Gastrocnemius medialis (tissue), 4 donors: ENCODE results near the gene GNPNAT1. TPM values are rescaled to one million over a fixed set of nuclear protein-coding genes. Genes with fewer than 3 reads are reported as not detected.

Source experiments
- ATAC-seq, 2 donors: fragments of 150-250 bp; one replicate each; pipeline ENCODE4 v1.9.1; 2016
- DNase-seq, 2 donors: peaks; one replicate each; pipeline ENCODE4 v3.0.0-alpha.2; 2019
- H3K27ac ChIP-seq, 4 donors: fragments of 200-600 bp; sonication (generic); 1 replicate in 1 of 4; 2 replicates in 3 of 4; pipeline ENCODE4 v1.5.1; 2016 to 2018; ENCODE audit warnings: mild to moderate bottlenecking in 2 of 4, moderate library complexity in 1 of 4
- H3K27me3 ChIP-seq, 3 donors: fragments of 200-600 bp; sonication (generic) in 2 of 3; 1 replicate in 1 of 3; 2 replicates in 2 of 3; pipeline versions ENCODE4 v1.5.1 to v1.6.0; 2016 to 2019; ENCODE audit warnings: mild to moderate bottlenecking in 1 of 3, moderate library complexity in 1 of 3
- H3K36me3 ChIP-seq, 2 donors: fragments of 200-600 bp; sonication (generic) in 1 of 2; one replicate each; pipeline ENCODE4 v1.5.1; 2017 to 2018
- H3K4me1 ChIP-seq, 2 donors: fragments of 200-600 bp; sonication (generic) in 1 of 2; one replicate each; pipeline ENCODE4 v1.5.1; 2016 to 2017; ENCODE audit warnings: mild to moderate bottlenecking in 2 of 2
- H3K4me3 ChIP-seq, 4 donors: fragments of 200-600 bp; sonication (generic) in 3 of 4; 1 replicate in 1 of 4; 2 replicates in 3 of 4; pipeline ENCODE4 v1.5.1; 2016 to 2019; ENCODE audit warnings: mild to moderate bottlenecking in 2 of 4
- H3K9me3 ChIP-seq, 3 donors: fragments of 200-600 bp; sonication (generic) in 2 of 3; 1 replicate in 1 of 3; 2 replicates in 2 of 3; pipeline ENCODE4 v1.5.1; 2016 to 2019
- CTCF ChIP-seq, 5 experiments: fragments of 450-650 bp in 3 of 5; fragments of 200-600 bp in 2 of 5; sonication (generic) in 2 of 5; IDR thresholded peaks in 4 of 5; conservative IDR thresholded peaks in 1 of 5; 1 replicate in 4 of 5; 2 replicates in 1 of 5; pipeline ENCODE4 v1.5.1; 2016 to 2019; ENCODE audit warnings: antibody characterized with exemption in 5 of 5, mild to moderate bottlenecking in 3 of 5, moderate library complexity in 3 of 5
- POLR2A ChIP-seq, 2 donors: fragments of 450-650 bp; IDR thresholded peaks; one replicate each; pipeline ENCODE4 v1.6.1; 2017; ENCODE audit warnings: antibody characterized with exemption in 2 of 2, mild to moderate bottlenecking in 2 of 2, moderate library complexity in 2 of 2
- in situ Hi-C, 4 donors: fragments of 200-750 bp; cut with MboI; loops; one replicate each; pipeline versions ENCODE4 v1.15.0 to v1.8.0; 2017; ENCODE audit warnings: low sequenced_read_pairs in 4 of 4
- intact Hi-C: fragments of 100-400 bp; cut with DNase I; formaldehyde crosslinking; loops from one replicate; pipeline ENCODE4 v1.15.1; 2023; ENCODE audit warnings: low total_unique reads
- total RNA-seq, 4 donors: library from RNA; depleted of rRNA; stranded (reverse); fragments of >200 nt; gene quantifications; one replicate each; pipeline versions ENCODE4 v1.1.0 to v1.2.3, GENCODE V29; 2016

Gene GNPNAT1
- total RNA-seq, 4 donors from 2014 or later: 10.0 to 19.4 (median 12.4) TPM

GRCh38 chr14:52797653-52798052 lies 6.2 kb upstream of the GNPNAT1 start:
- H3K9me3 ChIP-seq: no peaks in the 10 kb centered on the region
- no peaks in the 10 kb centered on the region for H3K27me3 ChIP-seq
- DNase-seq: no peak
- no peak for TF ChIP-seq POLR2A (IDR thresholded peaks at IDR 0.05)
- TF ChIP-seq CTCF (IDR thresholded peaks at IDR 0.05 in 4 of 5, conservative IDR thresholded peaks at IDR 0.05 in 1 of 5): no peak
- ATAC-seq: no peak
- H3K36me3 ChIP-seq: no peaks in the 10 kb centered on the region
- in situ Hi-C loops (no loop called here), intact Hi-C loops (no loop called here)
- H3K27ac ChIP-seq: no peak overlapping the region
- H3K4me3 ChIP-seq: no peak overlapping the region
- no peaks in the 10 kb centered on the region for H3K4me1 ChIP-seq

GRCh38 chr14:52793061-52793460 lies 1.7 kb upstream of the GNPNAT1 start:
- no peak overlapping the region for H3K27ac ChIP-seq
- TF ChIP-seq CTCF (IDR thresholded peaks at IDR 0.05 in 4 of 5, conservative IDR thresholded peaks at IDR 0.05 in 1 of 5) (no peak), POLR2A (IDR thresholded peaks at IDR 0.05) (no peak)
- peaks cover 18% of the 10 kb centered on the region in 2 donors for H3K4me1 ChIP-seq
- H3K27me3 ChIP-seq: no peaks in the 10 kb centered on the region
- no peaks in the 10 kb centered on the region for H3K36me3 ChIP-seq
- no peak for DNase-seq
- in situ Hi-C loops: no loop called here
- no peak for ATAC-seq
- H3K9me3 ChIP-seq: no peaks in the 10 kb centered on the region
- intact Hi-C loops: loop anchor here (5.0 kb wide), 1 partner anchor 86 kb away; the partner anchor contains the start of gene PSMC6
- no peak overlapping the region for H3K4me3 ChIP-seq

- peak overlapping the region; percentile 87 to 90 (median 88) for H3K27ac ChIP-seq
Observed at GRCh38 chr14:52792097-52792415, 649 bp upstream of the GNPNAT1 start.

GRCh38 chr14:52790756-52791222 lies 618 bp downstream of the GNPNAT1 start:
- DNase-seq (no peak), ATAC-seq (peak in 1 of 2 donors; percentile 5)
- Histone ChIP-seq H3K9me3 (no peaks in the 10 kb centered on the region), H3K4me1 (peaks cover 18% of the 10 kb centered on the region in 2 donors), H3K27ac (peak overlapping the region; percentile 87 to 90 (median 88)), H3K27me3 (no peaks in the 10 kb centered on the region), H3K4me3 (peak overlapping the region; percentile 86 to 93 (median 88)), H3K36me3 (no peaks in the 10 kb centered on the region)
- intact Hi-C loops: loop anchor here (2.0 to 5.0 kb wide), 3 partner anchors 60 to 238 kb away; partner anchors contain the start of genes GPR137C, PSMC6, STYX and TXNDC16
- in situ Hi-C loops: no loop called here
- TF ChIP-seq CTCF (IDR thresholded peaks at IDR 0.05 in 4 of 5, conservative IDR thresholded peaks at IDR 0.05 in 1 of 5): no peak
- TF ChIP-seq POLR2A (IDR thresholded peaks at IDR 0.05): no peak

More at GRCh38 chr14:52792097-52792415, 649 bp upstream of the GNPNAT1 start:
- Histone ChIP-seq H3K4me3 (peak overlapping the region; percentile 86 to 93 (median 88)), H3K4me1 (peaks cover 18% of the 10 kb centered on the region in 2 donors), H3K36me3 (no peaks in the 10 kb centered on the region), H3K27me3 (no peaks in the 10 kb centered on the region), H3K9me3 (no peaks in the 10 kb centered on the region)
- DNase-seq: no peak
- intact Hi-C loops (loop anchor here (5.0 kb wide), 1 partner anchor 85 kb away; the partner anchor contains the start of gene PSMC6), in situ Hi-C loops (no loop called here)
- ATAC-seq: no peak
- TF ChIP-seq CTCF (IDR thresholded peaks at IDR 0.05 in 4 of 5, conservative IDR thresholded peaks at IDR 0.05 in 1 of 5) (no peak), POLR2A (IDR thresholded peaks at IDR 0.05) (no peak)
